Astrocyte (in vitro differentiated cells and primary cell): ENCODE data around the gene ACTL7A.

Source experiments
- CTCF ChIP-seq: IDR thresholded peaks from 2 replicates; pipeline ENCODE4 v1.5.1; 2011; ENCODE audit warnings: low read depth, mild to moderate bottlenecking, inconsistent platforms, low read length, moderate library complexity; ENCODE audit not compliant: insufficient read depth
- EZH2 ChIP-seq: IDR thresholded peaks from 2 replicates; pipeline ENCODE4 v1.6.1; 2012; ENCODE audit warnings: mild to moderate bottlenecking, low read length, inconsistent platforms; ENCODE audit not compliant: insufficient read depth

- TF ChIP-seq CTCF (no peak), EZH2 (no peak)
These were observed 31.8 kb upstream of the ACTL7A start for GRCh38 chr9:108830272-108830671.
